ENCODE results near the gene INPP1. TPM values are rescaled to one million over a fixed set of nuclear protein-coding genes. Genes with fewer than 3 reads are reported as not detected.

Gene INPP1
- total RNA-seq, 2 donors from 2014 or later = 1.7 to 3.5 TPM

- Mint-ChIP-seq H3K9me3 (no peaks in the 10 kb centered on the region), H3K4me3 (no peak overlapping the region), H3K27me3 (ENCODE audit: insufficient read depth) (no peaks in the 10 kb centered on the region), H3K27ac (no peak overlapping the region), H3K4me1 (peaks cover 2% of the 10 kb centered on the region), H3K36me3 (ENCODE audit: low read depth) (no peaks in the 10 kb centered on the region)
- 88 to 92% methylated on average over 4 to 10 of the region's 10 CpGs for WGBS, 2 experiments (ENCODE audit: insufficient coverage in 1 of 2, insufficient read length in 1 of 2)
- no peaks in the 10 kb centered on the region for H3K36me3 ChIP-seq (ENCODE audit: control insufficient read depth, insufficient read depth, low read length)
- no peaks in the 10 kb centered on the region for H3K9me3 ChIP-seq (ENCODE audit: control insufficient read depth, low read length)
- no peak overlapping the region for H3K9ac ChIP-seq (ENCODE audit: extremely low read depth, low read length, poor library complexity, severe bottlenecking)
- H3K27ac ChIP-seq (ENCODE audit: low read depth, low read length) = no peak overlapping the region
- DNase-seq = no peak
- no peaks in the 10 kb centered on the region for H3K27me3 ChIP-seq (ENCODE audit: control insufficient read depth, insufficient read depth, low read length, poor library complexity, severe bottlenecking)
- TF ChIP-seq, protein P1, sequence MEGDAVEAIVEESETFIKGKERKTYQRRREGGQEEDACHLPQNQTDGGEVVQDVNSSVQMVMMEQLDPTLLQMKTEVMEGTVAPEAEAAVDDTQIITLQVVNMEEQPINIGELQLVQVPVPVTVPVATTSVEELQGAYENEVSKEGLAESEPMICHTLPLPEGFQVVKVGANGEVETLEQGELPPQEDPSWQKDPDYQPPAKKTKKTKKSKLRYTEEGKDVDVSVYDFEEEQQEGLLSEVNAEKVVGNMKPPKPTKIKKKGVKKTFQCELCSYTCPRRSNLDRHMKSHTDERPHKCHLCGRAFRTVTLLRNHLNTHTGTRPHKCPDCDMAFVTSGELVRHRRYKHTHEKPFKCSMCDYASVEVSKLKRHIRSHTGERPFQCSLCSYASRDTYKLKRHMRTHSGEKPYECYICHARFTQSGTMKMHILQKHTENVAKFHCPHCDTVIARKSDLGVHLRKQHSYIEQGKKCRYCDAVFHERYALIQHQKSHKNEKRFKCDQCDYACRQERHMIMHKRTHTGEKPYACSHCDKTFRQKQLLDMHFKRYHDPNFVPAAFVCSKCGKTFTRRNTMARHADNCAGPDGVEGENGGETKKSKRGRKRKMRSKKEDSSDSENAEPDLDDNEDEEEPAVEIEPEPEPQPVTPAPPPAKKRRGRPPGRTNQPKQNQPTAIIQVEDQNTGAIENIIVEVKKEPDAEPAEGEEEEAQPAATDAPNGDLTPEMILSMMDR (conservative IDR thresholded peaks at IDR 0.05) = no peak
- H3K4me1 ChIP-seq (ENCODE audit: control insufficient read depth, insufficient read depth, low read length) = no peaks in the 10 kb centered on the region
- H3K4me3 ChIP-seq (ENCODE audit: low read length) = no peak overlapping the region
Measured at GRCh38 chr2:190379249-190379964, 36.0 kb downstream of the INPP1 start.

- no peak for DNase-seq
- no peak overlapping the region for H3K27ac Mint-ChIP-seq
- H3K36me3 Mint-ChIP-seq (ENCODE audit: low read depth) = no peaks in the 10 kb centered on the region
- no peaks in the 10 kb centered on the region for H3K9me3 ChIP-seq (ENCODE audit: control insufficient read depth, low read length)
- H3K9ac ChIP-seq (ENCODE audit: extremely low read depth, low read length, poor library complexity, severe bottlenecking) = no peak overlapping the region
- H3K4me3 ChIP-seq (ENCODE audit: low read length) = no peak overlapping the region
- no peaks in the 10 kb centered on the region for H3K27me3 ChIP-seq (ENCODE audit: control insufficient read depth, insufficient read depth, low read length, poor library complexity, severe bottlenecking)
- H3K9me3 Mint-ChIP-seq = no peaks in the 10 kb centered on the region
- no peaks in the 10 kb centered on the region for H3K36me3 ChIP-seq (ENCODE audit: control insufficient read depth, insufficient read depth, low read length)
- H3K4me1 ChIP-seq (ENCODE audit: control insufficient read depth, insufficient read depth, low read length) = no peaks in the 10 kb centered on the region
- no peaks in the 10 kb centered on the region for H3K27me3 Mint-ChIP-seq (ENCODE audit: insufficient read depth)
- no peak overlapping the region for H3K4me3 Mint-ChIP-seq
- H3K27ac ChIP-seq (ENCODE audit: low read depth, low read length) = no peak overlapping the region
- WGBS, 2 experiments (ENCODE audit: insufficient coverage in 1 of 2, insufficient read length in 1 of 2) = 88 to 100% methylated on average over 1 to 5 of the region's 5 CpGs
- H3K4me1 Mint-ChIP-seq = peaks cover 2% of the 10 kb centered on the region
- TF ChIP-seq, protein P1 (conservative IDR thresholded peaks at IDR 0.05) = no peak
Measured at GRCh38 chr2:190380962-190381412, 37.6 kb downstream of the INPP1 start.

DNA sequence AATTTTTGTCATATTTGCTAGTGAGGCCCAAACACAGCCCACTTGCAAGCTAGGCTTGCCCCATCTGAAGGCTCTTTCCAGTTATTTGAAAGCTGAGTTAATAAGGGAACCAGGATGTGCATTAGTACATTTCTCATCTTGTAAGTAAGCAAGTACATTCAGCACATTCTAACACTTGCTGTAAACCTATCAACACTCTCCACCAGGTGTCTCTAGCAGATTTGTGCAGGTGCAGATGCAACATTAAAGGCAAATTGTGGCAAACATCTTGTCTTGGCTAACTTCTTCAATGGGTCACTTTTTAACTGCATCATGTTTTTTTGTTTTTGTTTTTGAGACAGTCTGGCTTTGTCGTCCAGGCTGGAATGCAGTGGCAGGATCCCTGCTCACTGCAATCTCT, 39.5 kb downstream of the INPP1 start:
- no peaks in the 10 kb centered on the region for H3K27me3 ChIP-seq (ENCODE audit: control insufficient read depth, insufficient read depth, low read length, poor library complexity, severe bottlenecking)
- no peak overlapping the region for H3K27ac Mint-ChIP-seq
- no peak overlapping the region for H3K27ac ChIP-seq (ENCODE audit: low read depth, low read length)
- H3K36me3 ChIP-seq (ENCODE audit: control insufficient read depth, insufficient read depth, low read length) = no peaks in the 10 kb centered on the region
- WGBS, 2 experiments (ENCODE audit: insufficient coverage in 1 of 2, insufficient read length in 1 of 2) = 71 to 92% methylated on average over 1 of the region's 1 CpG
- no peaks in the 10 kb centered on the region for H3K36me3 Mint-ChIP-seq (ENCODE audit: low read depth)
- no peak overlapping the region for H3K4me3 Mint-ChIP-seq
- H3K9me3 Mint-ChIP-seq = no peaks in the 10 kb centered on the region
- no peak overlapping the region for H3K4me3 ChIP-seq (ENCODE audit: low read length)
- TF ChIP-seq, protein P1 (conservative IDR thresholded peaks at IDR 0.05) = peak; percentile 78
- H3K4me1 ChIP-seq (ENCODE audit: control insufficient read depth, insufficient read depth, low read length) = no peaks in the 10 kb centered on the region
- no peak for DNase-seq
- no peaks in the 10 kb centered on the region for H3K9me3 ChIP-seq (ENCODE audit: control insufficient read depth, low read length)
- H3K27me3 Mint-ChIP-seq (ENCODE audit: insufficient read depth) = no peaks in the 10 kb centered on the region
- H3K4me1 Mint-ChIP-seq = no peaks in the 10 kb centered on the region
- no peak overlapping the region for H3K9ac ChIP-seq (ENCODE audit: extremely low read depth, low read length, poor library complexity, severe bottlenecking)

Data from endodermal cell (in vitro differentiated cells).